Measurements from ENCODE around the gene LRRC53.

LRRC53 gene

DNA sequence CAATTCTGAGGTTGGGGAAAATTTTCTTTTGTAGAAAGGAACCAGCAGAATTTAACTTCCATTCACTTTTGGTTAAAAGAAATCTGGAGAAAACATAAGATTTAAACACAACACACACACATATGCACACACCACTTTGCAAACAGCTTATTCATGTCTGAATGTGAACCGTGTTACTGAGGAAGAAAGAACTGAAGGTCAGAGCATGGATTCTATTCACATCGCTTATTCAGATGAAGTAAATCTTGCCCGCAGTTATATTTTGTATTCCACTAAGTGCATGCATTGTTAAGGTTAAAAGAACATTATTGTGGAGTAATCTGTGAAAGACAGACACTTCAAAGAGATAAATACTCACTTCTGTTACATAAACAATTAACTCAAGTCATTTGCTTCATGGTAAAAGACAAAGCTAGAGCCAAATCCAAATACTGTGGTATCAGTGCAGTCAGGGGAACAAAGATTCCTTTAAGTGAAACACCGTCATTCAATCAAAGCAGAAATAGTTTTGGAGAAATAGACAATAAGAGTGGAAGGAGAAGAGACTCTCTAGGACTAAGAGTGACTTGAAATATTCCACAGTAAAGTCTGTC, 82.0 kb downstream of the LRRC53 start:
- peak; percentile 11 for DNase-seq

DNA sequence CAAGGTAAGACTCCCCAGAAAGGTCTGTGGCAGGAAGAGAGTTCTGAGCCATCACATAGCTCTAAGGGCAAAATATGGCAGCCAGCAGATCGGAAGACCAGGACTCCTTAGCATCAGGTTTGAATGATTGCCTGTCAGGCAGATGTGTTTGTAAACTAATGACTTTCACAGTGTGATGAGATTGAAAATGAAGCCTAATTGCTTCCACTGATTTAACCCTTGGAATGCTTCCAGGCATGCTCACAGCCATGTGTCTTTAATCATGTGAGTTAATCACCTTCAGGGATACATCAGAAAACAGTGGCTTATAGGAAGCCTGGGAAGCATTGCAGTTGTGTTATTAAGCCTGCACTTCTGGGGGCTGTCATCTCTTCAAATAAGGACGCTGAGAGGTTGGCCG, 82.8 kb downstream of the LRRC53 start:
- DNase-seq, result peak; percentile 38

DNA sequence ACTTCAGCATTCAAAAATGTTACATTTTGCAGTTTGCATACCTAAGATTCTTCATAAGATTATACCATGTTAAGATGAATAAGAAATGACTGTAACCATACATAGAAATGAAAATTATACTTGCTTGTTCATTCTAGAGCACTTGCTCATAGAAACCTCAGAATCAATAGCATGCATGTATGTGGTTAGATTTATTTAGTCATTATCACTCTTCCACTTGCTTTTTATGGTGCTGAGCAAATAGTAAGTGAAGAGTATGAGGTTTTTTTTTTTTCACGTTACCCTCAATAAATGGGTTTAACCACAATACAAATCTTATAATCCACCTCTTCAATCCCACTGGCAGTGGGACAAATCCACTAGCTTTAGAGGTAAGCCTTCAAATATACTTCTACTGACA, 84.7 kb downstream of the LRRC53 start:
- DNase-seq, result no peak

DNA sequence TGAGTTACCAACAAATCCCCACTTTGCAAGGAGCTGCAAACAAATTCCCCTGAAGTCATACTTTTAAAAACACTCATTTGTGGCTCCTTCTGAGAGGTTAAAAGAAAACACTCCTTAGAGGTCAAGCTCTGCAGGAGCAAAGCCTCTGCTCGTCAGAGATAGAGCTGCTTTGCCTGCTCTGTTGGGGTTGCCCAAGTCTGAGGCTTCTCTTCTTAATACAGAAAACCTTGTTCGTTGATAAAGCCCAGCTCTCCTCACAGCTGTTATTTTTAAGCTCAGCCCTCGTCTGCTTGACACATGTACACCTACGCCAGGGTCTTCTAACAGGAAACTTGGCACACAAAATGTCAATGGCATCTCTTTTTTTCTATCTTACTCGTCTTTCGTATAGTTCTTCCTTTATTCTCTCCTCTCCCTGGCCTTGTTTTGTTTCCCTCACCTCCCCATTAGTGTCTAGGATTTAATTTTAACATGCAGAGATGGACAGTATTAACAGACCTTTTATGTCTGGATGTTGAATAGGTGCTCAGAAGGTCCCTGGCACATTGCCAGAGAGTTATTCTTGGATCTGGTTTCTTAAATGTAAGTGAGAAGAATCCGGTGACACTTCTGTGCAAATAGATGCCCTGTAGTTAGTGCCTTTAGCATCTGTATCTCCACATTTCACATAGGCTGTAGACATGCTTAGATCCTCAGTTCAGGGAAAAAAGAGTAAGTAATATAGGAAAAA, 86.0 kb downstream of the LRRC53 start:
- DNase-seq, result peak; percentile 6

DNA sequence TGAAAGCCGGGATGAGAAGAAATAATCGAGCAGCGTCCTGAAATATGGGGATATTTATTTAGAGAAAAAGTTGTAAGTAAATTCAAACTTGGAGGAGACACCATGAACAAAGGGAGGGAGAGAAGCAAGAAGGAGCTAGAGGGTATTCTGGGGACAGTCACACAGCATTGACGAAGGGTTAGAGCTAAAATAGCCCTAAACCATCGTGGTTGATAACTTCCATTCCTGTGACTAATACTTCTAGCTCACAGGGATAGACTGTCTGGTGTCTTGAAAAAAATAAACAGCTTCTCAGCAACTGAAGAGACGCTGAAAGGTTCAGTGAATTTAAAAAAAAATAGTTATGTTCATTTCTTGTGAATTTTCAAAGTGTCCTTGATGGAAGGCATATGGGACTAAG, 86.7 kb downstream of the LRRC53 start:
- no peak for DNase-seq

DNA sequence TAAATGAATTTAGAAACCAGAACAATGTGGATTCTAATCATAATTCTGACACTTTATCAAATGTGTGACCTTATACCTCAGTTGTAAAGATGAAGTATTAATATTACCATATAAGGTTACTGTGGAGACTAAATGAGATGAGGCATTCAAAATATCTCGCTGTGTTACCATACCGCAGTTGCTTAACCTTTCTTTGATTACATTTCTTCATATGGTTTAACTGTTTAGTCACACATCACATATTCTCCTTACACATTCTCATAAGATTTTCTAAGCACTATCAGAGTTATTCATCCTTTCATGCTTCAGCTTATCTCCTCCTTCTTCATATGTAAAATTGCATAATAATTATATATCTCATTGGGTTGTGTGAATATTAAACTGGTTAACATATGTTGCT, 88.9 kb downstream of the LRRC53 start:
- DNase-seq, result no peak

DNA sequence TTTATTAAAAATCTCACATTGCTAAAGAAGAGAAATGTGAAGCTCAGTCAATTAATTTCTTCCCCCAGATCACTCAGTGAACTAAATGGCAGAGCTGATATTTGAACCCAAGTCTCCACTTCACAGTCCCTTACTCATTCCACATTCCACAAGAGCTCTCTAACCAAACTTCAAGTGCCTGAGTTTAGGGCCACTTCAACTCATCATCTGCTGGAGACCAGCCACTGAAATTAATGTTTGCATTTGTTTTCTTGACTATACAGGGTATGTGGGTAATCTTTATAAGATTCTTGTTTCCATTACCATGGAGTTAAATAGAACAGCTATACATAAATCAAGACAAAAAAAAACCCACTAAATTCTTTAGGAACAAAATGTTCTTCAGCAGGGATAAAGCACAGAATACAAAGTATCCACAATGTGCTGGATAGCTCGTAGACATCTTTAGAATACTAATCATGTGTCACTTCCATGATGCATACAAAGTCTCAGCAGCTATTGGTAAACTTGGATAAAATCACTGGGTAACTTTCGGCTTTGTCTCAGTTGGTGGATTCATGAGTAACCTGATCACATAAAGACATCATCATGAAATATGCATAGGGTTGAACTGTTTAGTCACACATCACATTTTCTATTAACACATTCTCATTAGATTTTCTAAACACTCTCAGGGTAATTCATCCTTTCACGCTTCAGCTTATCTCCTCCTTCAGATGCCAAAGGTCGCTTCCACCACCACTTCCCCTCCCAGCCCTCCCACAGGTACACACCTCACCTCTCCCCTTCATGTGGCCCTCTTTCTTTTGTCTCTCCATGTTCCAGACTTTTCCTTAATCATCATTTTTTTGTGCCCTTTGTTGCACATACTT, 89.8 kb downstream of the LRRC53 start:
- DNase-seq, result no peak

DNA sequence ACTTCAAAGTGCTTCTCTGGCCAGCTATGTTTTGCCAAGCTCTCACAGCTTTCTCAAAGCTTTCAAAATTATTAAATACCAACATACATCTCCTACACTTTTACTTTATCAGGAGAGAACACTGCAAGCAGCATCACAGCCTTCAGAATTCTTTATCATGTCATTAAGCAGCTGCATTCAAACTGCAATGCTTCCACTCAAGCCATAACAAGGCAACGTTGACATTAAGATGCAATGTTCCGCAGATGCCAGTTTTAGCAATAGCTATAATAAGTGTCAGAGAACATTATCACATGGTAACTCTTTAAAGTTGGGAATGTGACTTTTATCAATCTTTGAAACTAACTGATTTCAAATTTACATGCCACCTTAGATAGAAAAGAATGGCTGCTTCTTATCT, 91.9 kb downstream of the LRRC53 start:
- DNase-seq, result no peak
